ELF-1 (cell line): ENCODE results near the gene PRR35.
A peak's percentile ranks its signal among the peaks of the same experiment; 100 is the strongest.

Source experiments
- DNase-seq: peaks from one replicate; pipeline ENCODE4 v3.0.0-alpha.2; 2016; ENCODE audit warnings: low read depth, low spot score

Gene PRR35

DNA sequence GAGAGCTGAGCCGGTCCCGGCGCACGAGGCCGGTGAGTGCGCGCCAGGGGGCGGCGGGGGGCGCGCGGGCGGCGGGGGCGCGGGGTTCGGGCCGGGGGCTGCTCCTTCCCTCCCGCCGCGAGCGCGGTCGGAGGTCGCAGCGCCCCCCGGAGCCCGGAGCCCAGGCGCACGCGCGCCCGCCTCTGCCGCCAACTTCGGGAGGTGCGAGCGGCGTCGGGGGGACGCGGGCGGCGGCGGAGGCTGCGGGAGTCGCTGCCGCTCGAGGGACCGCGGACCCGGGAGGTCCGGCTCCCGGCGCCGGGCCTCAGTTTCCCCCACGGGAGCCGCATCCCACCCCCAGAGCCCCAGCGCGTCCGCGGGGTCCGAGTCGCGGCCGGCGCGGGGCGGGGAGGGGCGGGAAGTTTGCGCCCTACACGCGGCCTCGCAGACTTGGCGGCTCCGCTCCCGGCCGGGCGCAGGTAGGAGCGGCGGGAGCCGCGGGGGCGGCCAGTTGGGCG lies at the start of gene PRR35:
TSS of gene PRR35 (plus strand) at position 191 of the 497 bp plus-strand sequence. CDS start 2,901 bp downstream, outside the sequence.
- DNase-seq: no peak

DNA sequence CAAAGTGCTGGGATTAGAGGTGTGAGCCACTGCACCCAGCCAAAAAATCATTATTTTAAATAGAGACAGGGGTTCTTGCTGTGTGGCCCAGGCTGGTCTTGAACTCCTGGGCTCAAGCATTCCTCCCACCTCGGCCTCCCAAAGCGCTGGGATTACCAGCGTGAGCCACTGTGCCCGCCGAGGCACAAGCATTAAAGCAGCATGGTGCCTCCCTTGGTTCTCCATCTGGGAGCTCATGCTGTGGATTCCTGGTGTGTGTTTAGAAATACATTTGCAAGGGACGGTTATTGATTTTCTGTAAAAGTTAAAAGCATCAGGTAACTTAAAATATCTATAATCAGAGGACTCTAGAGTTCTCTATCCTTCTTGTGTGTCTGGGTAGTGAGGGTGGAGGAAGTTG lies 47.4 kb upstream of the PRR35 start:
- DNase-seq: no peak

DNA sequence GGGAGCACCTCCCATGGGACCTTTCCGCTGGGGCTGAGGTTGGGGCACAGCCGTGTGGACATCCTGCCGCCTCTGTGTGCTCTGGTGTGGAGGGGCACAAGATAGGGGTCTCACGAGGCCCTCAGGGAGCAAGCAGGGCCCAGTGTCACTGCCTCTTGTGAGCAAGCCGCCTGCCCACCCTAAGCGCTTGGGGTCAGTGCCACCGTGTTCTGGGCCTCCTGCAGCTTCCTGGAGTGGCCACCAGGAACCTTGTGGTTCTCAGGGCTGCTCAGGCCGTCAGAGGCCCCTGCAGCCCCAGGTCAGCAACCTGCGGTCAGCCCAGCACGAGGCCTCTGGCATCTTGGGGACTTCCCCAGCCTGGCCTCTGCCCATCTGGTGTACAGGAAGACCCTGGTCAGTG lies 46.2 kb upstream of the PRR35 start:
- DNase-seq: no peak

DNA sequence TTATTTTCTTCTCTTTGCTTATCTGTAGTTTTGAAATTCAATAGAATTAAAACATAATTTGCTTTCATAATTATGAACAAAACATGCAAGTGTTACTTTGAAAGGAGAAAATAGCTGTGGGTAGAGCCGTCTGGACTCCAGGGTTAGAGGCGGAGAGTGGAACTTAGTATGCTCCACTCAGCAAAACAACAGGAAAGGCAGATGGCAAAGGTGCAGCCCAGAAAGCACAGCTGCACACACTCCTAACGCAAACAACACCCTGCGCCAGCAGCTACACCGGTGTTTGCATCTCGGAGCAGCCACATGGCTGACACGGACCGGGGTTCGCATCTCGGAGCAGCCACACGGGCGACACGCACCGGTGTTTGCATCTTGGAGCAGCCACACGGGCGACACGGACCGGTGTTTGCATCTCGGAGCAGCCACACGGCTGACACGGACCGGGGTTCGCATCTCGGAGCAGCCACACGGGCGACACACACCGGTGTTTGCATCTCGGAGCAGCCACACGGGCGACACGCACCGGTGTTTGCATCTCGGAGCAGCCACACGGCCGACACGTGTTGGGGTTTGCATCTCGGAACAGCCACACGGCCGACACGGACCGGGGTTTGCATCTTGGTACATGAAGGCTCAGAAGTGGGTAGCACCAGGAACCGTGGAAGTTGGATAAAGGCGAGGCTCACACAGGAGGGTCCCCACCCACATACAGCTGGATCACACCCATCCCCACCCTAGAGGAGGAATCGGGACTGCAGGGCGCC lies 44.8 kb upstream of the PRR35 start:
- DNase-seq: no peak

DNA sequence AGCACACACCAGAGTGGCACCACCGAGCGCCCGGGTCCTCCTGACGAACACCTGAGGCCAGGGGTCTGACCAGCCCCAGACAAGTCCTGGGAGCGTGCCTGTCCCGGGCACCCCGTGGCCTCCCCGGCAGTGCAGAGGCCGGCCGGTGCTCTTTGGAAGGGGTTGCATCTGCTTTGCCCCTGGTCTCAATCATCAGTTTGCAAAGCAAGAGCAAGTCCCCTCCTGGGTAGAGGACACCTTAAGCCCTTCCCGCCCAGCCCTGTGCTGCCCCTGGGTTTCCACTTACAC lies 44.3 kb upstream of the PRR35 start:
- no peak for DNase-seq

DNA sequence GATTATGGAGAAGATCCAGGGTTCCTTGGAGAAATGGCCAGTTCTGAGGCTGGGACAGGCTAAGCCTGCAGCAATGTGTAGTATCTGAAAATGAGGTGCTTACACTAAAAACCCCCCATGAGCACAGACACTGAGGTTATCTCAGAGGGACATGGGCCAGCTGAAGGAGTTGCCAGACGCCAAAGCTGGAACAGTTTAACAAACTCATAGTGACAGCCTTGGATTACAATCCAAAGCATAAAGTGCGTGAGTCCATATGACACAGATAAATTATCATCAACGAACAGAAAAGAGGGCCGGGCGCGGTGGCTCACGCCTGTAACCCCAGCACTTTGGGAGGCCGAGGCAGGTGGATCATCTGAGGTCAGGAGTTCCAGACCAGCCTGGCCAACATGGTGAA lies 43.9 kb upstream of the PRR35 start:
- DNase-seq: no peak

DNA sequence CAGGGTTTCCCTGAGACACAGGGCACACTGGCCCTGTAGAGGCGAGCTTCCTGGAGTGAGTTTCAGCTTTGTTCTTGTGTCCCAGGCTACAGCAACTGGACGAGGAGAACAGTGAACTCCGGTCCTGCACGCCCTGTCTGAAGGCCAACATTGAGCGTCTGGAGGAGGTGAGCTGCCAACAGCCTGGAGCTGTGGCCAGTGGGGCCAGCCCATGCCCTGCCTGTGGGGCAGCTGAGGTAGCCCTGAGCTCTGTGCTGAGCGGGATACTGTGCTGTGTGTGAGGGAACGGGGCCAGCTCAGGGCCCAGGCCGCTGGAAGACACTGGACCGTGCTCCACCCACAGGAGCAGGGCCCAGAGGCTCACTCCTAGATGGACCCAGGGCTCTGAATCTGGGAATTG lies 41.3 kb upstream of the PRR35 start:
- no peak for DNase-seq

DNA sequence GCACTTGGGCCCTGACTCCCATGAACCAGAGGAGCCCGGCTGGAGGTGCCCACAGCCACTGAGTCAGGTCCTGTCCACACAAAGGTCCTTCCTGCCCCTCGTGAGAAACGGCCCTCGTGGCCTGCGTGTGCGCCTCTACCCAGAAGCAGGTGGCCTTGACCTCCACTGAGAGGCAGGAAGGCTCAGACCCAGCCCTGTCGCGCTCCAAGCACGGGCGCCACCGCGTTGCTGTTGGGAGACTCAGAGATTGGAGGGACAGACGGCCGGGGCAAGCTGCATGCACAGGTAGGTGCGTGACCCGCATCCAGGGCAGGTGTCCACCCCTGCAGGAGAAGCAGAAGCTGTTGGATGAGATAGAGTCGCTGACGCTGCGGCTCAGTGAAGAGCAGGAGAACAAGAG lies 40.8 kb upstream of the PRR35 start:
- DNase-seq: no peak

DNA sequence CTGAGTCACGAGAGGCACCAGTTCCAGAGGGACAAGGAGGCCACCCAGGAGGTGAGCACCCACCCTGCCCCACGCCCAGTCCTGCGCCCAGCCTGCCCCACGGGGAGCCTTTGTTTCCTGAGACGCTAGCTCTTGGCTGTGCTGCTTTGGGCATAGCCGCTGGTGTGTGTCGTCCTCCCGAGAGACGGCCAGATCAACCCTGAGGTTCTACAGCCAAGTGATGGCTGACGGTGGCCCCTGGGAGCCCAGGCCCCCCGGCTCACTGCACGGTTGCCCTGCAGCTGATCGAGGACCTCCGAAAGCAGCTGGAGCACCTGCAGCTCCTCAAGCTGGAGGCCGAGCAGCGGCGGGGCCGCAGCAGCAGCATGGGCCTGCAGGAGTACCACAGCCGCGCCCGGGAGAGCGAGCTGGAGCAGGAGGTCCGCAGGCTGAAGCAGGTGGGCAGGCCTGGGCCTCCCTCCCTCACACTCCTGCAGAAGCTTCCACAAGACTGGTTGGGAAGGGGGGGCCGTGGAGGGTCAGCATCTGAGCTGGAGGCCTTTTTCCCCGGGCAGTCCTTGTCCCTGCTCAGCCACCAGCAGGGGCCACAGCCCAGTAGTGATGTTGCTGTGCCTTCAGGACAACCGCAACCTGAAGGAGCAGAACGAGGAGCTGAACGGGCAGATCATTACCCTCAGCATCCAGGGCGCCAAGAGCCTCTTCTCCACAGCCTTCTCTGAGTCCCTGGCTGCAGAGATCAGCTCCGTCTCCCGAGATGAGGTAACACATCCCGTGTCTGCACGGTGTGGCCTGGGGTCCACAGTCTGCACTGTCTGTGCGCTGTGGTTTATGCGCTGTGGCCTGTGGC lies 40.1 kb upstream of the PRR35 start:
- DNase-seq: no peak

DNA sequence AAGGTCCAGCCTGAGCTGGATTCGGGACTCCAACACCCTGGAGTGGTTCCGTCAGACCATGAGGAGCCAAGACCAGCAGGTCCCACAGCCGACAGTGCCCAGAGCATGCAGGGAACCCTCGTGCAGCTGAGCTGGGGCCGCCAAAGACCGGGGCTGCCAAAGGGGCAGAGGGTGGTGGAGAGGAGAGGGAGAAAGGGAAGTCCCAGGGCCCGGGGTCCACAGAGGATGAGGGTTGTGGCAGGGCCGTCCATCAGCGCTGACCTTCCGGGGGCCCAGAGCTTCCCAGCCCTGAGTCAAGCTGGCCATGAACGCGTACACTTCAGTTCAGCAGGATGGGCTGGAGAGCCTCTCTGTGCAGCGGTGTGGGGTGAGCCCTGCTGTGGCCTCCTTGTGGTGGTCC lies 39.3 kb upstream of the PRR35 start:
- no peak for DNase-seq

DNA sequence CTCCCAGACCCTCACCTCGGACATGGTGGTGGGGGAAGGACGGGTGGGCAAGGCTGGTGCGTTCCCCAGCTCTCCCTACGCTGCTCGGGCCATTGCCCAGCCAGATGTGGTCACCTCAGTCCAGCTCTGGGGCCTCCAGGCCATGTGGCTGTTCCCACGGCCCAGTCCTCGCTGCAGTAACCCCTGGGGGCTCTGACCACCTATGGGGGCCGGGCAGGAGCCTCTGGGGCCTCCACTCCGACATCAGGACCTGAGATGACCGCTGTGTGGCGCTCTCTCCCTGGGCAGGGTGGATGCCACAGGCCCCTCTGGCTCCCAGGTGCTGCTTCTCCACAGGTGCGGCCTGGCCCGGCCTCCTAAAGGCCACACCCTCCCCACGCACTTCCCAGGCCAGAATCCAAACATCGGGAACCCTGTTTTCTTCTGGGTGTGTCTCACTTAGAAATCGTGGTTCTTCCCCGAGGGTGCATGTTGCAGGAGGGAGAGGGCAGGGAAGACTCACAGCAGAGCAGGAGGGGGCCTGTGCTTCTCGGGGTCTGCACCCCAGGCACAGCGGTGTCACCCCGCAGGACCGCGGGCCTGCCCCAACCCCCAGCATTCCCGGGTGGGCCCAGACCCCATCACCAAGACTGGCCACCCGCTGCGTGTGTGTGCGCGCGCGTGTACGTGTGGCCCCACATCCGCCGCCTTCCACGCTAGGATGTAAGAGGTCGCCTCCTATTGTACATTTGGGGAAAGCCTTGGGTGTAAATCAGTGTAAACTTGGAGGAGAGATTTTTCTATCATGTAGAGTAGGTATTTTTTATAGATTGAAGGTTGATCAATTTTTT lies 38.6 kb upstream of the PRR35 start:
- no peak for DNase-seq

DNA sequence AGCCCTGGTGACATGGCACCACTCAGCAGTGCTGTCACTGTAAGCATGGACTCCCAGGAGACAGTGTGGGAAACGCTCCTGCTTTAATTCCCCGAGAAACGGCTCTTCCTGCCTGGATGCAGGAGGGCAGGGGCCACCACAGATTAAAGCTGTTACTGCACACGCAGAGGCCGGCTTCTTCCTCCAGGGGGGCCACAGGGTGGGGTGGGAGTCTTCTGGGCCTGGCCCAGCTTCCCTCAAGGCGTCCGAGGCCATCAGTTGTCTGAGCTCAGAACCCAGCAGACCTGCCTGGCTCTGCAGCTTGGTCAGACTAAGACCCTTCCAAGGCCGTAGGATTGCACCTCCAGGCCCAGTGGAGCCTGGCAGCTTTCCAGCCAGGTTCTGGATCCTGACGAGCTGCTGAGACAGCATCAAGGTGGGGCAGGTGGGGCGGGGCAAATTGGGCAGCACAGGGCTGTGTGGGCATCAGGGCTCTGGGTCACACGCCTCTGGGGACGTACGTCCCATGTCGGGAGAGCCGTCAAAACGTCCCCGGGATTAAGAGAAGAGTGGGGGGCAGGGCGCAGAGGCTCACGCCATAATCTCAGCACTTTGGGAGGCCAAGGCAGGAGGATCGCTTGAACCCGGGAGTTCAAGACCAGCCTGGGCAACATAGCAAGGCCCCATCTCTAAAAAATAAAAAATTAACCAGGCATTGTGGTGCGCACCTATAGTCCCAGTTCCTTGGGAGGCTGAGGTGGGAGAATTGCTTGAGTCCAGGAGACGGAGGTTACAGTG lies 37.7 kb upstream of the PRR35 start:
- DNase-seq: no peak

DNA sequence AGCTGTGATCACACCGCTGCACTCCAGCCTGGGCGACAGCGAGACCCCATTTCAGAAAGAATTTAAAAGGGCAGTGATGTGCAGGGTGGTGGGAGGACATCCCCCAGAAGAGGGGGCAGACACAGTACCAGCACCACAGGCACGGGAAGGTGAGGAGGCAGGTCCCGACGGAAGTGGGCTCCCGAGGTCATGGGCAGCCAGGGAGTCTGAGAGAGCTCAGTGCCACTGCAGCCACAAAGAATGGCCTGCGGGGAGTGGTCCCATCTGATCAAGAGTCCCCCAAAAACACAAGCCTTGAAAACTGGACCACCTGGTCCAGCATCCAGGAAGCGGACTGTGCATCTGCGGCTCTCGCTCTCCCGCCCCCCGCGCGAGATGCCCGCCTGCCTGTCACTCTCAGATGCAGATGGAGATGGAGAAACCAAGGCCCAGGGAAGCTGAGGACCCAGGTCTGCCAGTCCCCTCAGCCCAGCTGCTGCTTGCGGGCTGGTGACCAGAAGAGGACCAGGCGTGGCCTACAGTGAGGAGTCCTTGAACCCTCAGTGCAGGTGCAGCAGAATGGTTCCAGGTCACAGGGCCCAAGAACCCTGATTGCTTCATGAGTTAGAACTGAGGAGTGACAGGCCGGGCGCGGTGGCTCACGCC lies 37.0 kb upstream of the PRR35 start:
- no peak for DNase-seq

DNA sequence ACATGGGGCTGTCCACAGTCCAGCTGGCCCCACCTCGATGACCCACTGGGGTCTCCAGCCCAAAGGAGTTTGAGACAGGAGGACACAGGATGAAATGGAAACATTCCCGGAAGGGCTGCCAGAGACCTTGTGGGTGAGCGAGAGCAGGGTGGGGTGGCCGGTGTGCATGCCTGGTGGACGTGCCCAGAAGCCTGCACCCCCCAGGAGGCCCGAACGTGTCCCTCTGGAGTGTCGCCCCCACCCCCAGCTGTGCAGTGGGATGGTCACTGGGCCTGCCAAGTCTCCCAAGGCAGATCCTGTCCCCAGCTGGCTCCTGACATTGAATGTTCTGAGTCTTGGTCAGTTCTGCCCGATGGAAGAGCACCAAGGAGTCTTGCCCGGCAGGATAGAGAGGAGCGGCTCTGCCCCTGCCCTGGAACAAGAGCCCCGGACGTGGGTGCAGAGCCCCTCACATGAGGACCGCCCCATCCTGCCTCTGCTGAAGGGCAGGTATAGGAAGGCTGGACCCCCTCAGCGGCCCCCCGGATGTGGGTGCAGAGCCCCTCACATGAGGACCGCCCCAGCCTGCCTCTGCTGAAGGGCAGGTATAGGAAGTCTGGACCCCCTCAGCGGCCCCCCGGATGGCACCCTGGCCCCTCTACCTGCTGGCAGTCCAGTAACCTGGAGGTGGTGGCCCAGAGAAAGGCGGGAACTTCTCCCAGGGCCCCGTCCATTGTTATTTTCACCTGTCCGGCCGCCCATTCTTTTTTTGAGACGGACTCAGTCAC lies 35.7 kb upstream of the PRR35 start:
- DNase-seq: no peak

DNA sequence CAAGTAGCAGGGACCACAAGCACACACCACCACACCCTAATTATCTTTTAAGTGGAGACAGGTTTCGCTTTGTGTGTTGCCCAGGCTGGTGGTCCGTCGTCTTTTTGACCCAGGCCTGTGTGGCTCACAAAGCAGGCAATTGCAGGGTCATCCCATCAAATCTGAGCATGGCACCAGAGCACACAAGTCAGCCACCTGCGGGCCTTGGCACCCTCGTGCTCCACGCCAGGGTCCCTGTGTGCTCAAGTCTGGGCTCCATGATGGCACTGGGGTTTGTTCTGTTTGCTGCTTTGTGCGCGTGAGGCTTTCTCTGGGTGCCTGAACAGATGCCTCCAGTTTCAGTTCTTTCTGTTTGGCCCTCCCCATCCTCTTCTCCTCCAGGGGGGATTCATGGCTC lies 35.1 kb upstream of the PRR35 start:
- DNase-seq: no peak

DNA sequence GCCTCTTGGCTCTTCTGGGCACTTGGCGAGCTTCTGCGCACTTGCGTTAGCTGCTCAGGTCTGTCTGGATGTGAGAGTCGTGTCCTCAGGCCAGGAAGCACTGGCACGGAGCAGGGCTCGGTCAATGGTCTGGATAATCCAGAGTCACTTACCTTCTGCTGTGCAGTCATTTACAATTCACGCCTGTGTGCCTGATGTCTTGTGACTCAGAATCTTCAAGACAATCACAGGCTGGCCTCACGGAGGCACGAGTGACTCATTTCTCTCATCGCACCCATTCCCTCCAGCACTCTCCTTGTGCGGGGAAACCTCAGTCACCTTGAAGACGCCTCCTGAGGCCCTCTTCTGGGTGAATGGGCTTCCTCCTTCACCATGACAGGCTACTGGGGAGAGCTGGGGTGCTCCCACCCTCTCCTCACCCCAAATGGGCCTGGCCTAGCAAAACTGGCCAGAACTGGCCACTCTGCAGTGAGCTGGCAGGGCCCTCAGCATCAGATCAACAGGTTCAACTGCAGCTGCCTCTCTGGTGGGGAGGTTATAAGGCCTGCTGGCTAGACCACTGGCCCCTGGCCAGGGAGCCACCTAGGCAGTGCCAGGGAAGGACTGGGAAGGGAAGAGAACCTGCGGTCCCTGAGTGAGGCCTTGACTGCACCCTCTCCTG lies 34.5 kb upstream of the PRR35 start:
- DNase-seq: peak; percentile 51

DNA sequence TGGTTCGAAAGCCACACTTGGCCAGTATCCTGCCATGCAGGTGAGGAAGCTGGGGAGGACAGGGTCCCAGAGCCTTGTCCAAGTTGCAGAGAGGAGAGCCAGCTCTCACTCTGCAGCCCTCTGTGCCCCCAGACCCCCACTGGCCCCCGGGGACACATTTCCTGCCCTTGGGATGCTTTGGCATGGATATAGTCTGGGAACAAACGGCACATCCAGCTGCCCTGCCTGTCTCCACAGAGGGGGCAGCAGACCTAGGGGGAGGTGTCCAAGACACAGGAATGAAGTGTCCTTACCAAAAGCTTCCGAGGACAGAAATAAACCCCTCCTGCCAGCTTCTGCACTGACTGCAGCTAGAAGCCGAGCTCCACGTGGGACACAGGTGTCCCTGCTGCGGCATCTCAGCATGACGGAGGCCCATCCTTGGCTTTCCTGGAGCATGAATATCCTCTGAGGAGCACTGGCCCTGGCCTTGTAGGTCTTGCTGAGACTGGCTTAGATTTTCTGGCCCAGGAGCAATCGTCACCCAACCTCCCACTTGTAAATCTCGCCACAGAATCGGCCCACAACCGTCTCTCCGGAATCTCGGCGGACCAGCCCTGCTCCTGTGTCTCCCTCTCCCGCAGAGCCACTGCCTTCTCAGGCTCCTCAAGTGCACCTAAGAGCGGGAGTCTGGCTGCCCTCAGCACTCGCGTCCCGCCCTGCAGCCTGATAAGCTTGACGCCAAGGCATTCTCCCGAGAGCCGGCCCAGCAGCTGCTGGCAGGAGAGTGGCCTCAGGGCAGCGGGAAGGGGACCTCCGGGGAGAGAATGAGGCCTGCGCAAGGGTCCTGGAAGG lies 33.8 kb upstream of the PRR35 start:
- DNase-seq: peak; percentile 89

DNA sequence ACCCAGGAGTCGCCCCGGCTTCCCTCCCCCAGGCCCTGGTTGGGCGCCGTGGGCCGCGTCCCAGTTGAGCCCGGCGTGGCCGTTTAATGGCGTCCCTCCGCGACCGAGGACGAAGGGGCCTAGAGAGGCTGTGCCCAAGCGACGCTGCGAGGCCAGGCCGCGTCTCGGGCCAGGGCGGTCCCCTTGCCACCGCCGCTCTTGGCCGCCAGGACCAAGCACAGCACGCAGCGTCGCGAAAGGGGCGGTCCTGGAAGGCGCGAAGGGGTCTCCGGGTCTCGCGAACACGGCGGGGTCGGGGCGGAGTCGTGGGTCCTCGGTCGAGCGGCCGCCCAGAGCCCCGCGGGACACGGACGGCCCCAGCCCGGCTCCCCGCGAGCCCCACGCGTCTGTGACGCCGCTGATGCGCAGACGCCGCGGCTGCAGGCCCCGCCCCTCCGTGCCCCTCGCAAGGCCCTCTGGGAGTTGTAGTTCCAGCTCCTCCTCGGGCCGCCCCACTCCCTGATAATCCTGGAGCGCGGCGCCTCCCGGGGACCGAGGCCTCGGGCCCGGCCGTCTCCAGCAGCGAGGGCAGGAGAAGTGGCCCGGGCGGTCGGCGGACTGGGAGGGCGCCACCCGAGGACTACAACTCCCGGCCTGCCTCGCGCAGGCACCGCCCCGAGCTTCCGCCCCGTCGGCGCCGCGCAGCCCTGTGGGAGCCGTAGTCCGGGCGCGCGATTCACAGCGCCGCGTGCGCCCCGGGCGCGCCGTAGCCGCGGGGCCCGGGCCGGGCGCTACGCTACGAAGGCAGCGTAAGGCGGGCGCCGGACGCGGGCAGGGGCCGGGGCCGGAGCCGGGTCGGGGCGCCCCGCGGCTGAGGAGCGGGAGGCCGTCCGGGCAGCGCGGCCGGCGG lies 32.9 kb upstream of the PRR35 start, which contains the start of gene CAPN15:
TSS of gene CAPN15 (plus strand) at position 698 of the 889 bp plus-strand sequence. CDS start 19,127 bp downstream, outside the sequence.
- DNase-seq: peak; percentile 94
